Activated CD8-positive, alpha-beta memory T cell treated with anti-CD3 and anti-CD28 coated beads, Interleukin-2, amount 50 U/mL, for 24 hours (primary cell): ENCODE results near the gene CPHXL2.

Source experiments
- DNase-seq: peaks from one replicate; pipeline ENCODE4 v3.0.0-alpha.2; 2020; ENCODE audit errors: extremely low read depth

Gene CPHXL2

DNA sequence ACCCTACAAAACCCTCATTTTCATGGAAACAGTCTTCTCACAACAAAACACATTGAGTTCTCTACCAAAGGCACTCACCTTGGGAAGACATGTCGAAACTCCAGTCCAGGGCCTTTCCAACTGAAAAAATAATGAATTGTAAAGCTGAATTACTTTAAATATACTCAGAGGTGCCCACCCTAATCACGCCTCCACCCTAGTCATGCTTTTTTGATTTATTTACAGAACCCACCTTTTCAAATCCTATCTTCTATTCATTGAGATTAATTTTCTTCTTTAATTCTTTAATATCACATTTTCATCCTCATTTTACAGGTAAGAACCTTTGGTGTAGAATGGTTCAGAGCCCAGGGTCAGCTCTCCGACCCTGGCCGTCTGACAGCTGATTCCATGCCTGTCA is at the start of gene CPHXL2:
Gene CPHXL2, minus strand, starts transcription at position 101 of the 400 bp plus-strand sequence. Its CDS starts 10 bp downstream, at position 91.
- no peak for DNase-seq

DNA sequence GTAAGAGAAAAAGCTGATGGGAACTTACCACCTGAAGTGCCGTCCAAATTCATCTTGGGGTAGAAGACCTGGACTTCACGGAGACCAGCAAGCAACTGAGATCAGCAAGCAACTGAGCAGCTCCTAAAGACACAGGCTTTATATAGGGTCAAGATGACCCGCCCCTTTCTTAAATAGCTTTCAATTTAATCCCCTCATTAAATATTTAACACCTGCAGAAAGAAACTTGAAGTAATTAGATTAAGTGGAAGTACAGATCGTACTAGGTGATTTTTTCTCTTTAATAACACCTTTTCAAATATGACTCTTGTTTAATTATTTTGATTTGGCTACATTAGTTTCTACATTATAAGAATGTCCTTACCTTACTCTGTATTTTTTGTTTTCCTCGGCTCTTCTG is 49.6 kb upstream of the CPHXL2 start, which contains the start of gene CPHXL:
Gene CPHXL, minus strand, starts transcription at position 101 of the 400 bp plus-strand sequence. Its CDS starts 48 bp downstream, at position 53.
- no peak for DNase-seq

DNA sequence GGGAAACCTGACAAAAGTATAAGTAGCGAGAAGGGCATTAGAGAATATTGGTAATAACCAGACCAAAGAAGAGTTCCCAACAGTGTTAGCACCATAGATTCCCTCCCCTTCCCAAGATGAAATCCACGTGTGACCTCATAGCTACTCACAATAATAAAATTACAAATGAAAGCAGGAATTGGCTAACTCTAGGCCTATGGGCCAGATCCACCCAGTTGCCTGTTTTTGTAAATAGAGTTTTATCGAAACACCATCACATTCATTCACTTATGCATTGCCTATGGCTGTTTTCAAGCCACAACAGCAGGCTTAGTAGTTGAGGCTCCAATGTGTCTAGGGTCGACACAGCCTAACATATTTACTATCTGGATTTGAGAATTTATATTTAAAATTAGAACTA is 41.6 kb upstream of the CPHXL2 start:
- DNase-seq, result no peak

DNA sequence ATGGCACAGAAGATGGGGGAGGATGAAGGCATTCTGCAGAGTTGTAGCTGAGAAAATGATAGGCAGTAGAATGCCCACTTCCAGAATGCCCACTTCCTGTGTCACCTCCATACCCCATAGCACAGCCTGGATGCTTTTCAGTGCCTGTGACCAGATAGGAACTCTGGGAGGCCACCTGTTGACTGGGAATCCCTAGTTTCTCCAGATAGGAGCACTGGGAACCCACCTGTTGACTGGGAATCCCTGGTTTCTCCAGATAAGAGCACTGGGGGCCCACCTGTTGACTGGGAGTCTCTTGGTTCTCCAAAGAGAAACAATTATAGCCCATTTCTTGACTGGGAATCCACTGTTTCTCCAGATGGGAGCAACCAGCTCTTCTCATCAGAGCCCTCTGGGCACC is 37.9 kb upstream of the CPHXL2 start:
- no peak for DNase-seq

DNA sequence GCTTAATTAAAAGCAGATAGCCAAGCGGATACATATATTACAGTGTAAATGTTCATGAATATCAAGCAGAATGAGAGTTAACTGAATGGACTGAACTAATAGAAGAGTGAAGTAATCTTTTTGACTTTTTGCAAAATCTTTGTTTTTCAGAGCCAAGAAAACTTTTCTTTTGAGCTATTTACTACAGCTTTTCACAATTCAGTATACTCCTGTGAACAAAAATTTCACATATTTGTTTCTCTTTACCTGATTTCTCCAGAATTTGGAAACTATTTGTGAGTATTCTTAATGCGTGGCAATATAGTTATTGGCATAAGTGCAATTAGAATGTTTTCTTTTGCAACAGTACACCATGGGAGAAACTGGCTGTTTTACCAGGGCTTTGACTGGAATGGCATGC is 33.5 kb upstream of the CPHXL2 start:
- no peak for DNase-seq

DNA sequence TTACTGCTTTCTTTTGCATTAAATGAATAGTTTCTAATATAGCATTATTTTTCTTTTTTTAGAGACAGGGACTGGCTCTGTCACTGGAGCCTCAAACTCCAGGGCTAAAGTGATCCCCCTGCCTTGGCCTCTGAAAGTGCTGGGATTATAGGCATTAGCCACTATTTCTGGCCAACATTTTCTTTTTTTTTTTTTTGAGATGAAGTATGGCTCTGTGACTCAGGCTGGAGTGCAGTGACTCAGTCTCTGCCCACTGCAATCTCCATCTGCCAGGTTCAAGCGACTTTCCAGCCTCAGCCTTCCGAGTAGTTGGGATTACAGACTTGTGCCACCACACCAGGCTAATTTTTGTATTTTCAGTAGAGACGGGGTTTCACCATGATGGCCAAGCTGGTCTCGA is 26.5 kb upstream of the CPHXL2 start:
- no peak for DNase-seq

DNA sequence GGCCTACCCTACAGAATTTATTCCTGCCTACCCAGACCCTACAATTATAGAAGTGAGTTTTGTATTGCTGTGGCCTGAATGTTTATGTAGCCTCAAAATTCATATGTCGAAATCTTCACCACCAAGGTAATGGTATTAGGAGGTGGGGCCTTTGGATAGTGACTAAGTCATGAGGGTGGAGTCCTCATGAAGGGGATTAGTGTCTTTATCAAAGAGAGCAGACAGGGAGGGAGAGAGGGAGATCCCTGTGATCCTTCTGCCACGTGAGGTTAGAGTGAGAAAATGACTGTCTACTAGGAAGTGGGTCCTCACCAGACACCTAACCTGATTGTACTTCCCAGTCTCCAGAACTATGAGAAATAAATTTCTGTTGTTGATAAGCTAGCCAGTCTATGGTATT is 25.4 kb upstream of the CPHXL2 start:
- DNase-seq, result no peak

DNA sequence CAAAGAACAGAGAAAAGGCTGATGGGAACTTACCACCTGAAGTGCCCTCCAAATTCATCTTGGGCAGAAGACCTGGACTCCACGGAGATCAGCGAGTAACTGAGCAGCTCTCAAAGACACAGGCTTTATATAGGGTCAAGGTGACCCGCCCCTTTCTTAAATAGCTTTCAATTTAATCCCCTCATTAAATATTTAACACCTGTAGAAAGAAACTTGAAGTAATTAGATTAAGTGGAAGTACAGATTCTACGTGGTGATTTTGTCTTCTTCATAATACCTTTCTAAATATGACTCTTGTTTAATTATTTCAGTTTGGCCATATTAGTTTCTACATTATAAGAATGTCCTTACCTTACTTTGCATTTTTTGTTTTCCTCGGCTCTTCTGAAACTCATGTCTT is 24.6 kb upstream of the CPHXL2 start, which contains the start of gene DUXB:
Gene DUXB, minus strand, starts transcription at position 101 of the 400 bp plus-strand sequence. Its CDS starts 43 bp downstream, at position 58.
- no peak for DNase-seq

DNA sequence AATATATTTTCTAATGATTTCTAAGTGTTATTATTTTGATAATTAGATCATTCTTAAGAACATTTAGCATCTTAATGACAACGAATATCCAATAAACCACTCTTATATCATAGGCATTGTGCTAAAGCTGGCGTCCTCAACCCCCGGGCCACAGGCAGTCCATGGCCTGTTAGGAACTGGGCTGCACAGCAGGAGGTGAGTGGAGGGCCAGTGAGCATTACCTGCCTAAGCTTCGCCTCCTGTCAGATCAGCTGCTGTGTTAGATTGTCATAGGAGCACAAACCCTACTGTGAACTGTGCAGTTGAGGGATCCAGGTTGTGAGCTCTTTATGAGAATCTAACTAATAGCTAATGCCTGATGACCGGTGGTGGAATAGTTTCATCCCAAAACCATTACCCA is 20.8 kb upstream of the CPHXL2 start:
- no peak for DNase-seq

DNA sequence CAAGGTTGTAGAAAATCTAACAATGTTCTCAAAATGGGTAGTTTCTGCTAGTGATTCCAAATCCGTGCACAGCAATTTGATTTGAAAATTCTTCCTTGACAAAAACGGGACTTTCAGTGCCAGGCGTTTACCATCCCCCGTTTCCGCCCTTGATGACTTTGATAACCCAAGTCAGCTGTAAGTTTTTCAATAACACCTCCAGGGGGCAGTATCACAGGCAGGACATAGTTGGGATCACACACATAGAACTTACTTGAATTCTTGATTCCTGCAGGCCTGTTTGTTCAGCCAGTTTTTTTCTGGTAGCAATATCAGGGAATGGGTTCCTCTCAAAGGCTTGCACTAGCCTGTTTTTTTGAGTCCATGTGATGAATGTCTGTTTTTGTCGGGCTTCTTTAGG is 18.9 kb upstream of the CPHXL2 start:
- DNase-seq, result no peak

DNA sequence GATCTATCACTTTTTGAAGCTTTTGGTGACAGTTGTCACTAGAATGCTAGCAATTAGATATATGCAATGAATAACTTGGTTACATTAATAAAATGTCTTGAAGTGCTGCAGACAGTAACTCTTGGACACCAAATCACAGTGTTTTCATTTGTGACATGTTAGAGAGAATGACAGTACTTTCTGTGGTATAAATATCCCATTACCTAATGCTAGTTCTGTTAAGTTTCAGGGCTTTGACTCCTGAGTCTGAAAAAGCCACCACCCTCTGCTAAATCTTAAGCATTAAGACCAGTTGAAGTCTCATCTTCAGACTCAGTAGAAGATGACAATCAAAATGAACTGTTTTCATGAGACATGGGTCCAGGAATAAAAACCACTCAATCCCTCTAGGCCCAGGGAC is 10.6 kb upstream of the CPHXL2 start:
- DNase-seq, result no peak

DNA sequence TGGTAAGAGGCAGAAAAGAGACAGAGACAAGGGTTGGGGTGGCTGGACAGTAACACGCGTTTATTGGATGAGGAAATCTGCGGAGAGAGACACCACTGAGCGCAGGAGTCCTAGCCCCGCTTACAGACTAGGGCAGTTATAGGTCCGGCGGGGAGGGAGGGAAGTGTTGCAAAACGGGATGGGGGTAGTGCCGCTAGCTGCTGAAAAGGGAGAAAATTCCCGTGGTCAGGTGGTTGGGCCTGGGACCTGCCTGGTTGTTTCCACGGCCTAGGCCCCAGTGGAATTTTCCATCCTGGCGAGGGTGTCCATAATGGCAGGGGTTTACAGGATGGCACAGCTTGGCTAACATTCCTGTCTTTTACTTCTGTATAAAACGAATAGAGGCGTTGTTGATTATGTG is 5.5 kb upstream of the CPHXL2 start:
- no peak for DNase-seq

DNA sequence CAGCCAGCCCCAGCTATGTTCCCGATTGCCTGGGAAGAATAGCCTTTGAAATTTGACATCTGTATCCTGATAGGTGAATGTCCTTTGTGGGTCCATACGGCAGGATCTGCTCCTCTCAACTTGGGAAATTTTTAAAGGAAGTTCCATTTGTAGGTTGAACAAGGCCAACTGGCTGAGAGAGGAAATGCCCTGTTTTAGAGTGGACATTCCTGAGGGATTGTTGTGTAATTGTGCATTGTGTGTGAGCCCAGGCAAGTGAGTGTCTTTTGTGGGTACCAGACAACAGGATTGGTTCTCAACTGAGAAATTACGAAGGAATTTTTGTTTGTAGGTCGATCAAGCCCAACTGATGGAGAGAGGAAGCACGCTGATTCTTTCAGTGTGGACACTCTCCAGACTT is 2.6 kb upstream of the CPHXL2 start:
- DNase-seq, result no peak

DNA sequence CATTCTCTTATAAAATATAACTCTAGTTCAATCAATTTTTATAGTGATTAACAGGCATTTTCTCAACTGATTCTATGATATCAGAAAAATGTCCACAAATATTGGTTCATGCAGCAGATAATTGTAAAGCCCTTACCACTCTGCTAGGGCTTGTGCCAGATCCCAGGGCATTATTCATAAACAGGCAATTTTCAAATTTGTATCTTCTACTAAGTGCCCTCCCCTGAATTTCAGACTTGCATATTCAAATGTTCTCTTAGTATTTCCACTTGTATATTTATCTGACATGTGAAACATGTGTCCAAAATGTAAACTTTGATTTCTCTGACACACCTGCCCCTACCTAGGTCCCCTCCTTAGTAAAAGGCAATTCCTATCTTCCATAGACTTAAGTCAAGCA is 9.3 kb downstream of the CPHXL2 start:
- no peak for DNase-seq

DNA sequence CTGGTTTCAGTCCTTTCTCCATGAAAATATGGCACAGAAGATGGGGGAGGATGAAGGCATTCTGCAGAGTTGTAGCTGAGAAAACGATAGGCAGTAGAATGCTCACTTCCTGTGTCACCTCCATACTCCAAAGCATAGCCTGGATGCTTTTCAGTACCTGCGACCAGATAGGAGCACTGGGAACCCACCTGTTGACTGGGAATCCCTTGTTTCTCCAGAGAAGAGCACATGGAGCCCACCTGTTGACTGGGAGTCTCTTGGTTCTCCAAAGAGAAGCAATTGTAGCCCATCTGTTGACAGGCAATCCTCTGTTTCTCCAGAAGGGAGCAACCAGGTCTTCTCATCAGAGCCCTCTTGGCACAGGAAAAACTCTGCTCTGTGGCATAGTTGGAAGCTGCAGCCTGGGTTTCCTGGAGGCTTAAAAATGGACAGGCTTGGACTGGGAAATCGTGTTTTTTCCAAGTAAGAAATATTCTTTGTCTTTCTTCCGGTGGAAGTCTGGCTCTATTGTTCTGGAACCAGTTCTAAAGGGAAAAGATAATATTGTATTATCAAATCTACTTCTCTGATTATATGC is 16.0 kb downstream of the CPHXL2 start:
- DNase-seq, result no peak

DNA sequence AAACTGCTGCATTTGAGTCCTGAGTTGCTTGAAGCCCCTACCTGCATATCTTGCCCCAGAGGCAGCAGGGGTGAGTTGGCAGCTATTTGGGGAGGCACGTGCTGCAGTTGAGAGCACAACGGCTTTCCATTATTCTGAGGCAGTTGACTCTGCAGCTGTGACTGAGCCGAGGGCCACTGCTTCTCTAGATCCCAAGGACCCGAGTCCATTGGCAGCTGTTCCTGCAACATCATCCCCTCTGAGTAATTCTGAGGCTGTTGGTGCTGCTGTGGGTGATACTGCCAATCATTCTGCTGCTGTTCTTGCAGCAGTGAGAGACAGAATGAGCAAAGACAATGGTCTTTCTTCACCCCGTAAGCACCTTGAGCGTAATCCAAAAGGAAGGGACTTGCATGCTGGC is 16.5 kb downstream of the CPHXL2 start:
- no peak for DNase-seq

DNA sequence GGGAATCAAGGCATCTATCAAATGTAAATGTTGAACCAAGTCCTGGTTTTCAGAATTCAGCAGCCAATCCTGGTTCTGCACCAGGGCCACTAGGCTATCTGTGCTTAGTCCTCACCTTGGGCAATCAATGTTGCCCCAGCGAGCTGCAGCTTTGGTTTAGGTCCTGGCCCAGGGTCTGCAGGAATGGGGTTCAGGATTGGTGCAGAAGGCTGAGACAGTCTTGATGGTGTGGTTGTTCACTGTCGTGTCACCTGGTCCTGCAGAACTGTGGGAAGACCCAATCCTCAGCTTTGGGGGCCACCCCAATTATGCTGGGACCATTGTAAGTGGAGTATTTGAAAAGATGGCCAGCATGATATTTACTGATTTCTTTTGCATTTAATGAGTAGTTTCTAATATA is 18.6 kb downstream of the CPHXL2 start:
- DNase-seq, result no peak

DNA sequence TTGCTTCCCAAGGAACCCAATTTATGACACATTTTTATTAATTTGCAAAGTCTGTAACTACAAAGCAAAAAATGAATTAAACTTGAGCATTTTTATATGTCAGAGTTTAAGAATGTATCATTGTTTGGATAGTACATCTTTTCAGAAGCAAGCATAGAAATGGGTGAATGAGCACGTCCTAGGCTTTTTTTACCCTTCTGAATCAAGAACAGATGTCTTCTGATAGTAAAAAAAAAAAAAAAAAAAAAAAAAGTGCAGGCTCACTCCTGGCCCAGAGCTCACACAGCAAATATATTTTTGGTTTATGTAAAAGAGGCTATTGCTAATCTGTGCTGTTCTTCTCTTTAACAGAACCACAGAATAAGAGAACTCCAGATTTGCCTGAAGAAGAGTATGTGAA is 22.9 kb downstream of the CPHXL2 start:
- DNase-seq, result no peak

DNA sequence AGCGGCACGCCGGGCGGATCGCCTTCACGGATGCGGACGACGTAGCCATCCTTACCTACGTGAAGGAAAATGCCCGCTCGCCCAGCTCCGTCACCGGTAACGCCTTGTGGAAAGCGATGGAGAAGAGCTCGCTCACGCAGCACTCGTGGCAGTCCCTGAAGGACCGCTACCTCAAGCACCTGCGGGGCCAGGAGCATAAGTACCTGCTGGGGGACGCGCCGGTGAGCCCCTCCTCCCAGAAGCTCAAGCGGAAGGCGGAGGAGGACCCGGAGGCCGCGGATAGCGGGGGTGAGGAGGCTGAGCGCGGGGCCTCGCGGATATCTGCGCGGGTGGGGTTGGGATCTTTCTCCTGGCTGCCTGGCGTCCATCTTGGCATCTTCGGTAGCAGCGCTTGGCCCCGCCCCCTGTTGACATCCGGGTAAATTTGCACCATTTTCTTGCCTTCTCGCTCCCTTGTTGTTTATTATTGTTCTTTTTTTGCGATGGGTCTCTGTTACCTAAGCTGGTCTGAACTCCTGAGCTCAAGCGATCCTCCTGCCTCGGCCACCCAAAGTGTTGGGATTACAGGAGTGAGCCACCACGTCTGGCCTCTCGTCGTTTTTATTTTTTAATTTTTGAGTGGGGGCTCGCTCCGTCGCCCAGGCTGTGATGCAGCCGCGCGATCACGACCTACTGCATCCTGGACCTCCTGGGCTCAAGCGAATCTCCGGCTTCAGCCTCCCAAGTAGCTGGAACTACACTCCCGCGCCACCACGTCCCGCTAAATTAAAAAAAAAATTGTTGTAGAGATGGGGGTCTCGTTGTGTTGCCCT is 28.3 kb downstream of the CPHXL2 start:
- DNase-seq, result peak; percentile 67

DNA sequence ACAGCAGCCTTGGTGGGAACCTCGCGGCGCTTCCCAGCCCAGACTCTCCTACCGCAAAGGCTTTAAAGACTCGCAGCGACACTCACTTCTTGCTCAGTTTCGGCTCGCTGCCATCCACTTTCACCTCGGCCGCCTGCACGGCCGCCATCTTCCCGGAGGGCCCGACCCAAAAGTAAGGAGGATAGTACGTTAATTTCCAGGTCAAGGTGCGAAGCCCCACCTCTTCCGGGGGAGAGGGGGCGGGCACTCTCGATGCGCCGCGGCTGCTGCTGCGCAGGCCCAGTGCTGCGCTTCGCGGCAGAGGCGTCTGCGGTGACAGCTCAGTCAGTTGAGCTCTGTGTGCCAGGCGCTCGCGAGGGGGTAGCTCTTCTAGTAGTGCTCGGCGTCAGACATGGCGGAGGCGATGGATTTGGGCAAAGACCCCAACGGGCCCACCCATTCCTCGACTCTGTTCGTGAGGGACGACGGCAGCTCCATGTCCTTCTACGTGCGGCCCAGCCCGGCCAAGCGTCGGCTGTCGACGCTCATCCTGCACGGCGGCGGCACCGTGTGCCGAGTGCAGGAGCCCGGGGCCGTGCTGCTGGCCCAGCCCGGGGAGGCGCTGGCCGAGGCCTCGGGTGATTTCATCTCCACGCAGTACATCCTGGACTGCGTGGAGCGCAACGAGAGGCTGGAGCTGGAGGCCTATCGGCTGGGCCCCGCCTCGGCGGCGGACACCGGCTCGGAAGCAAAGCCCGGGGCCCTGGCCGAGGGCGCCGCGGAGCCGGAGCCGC is 29.1 kb downstream of the CPHXL2 start, which contains the start of the genes KARS1 and TERF2IP:
Gene KARS1, minus strand, starts transcription at position 174 of the 773 bp plus-strand sequence. Its CDS starts 26 bp downstream, at position 148.
Gene TERF2IP, plus strand, starts transcription at position 282 of the 773 bp plus-strand sequence. Its CDS starts 110 bp downstream, at position 392.
- peak; percentile 83 for DNase-seq

DNA sequence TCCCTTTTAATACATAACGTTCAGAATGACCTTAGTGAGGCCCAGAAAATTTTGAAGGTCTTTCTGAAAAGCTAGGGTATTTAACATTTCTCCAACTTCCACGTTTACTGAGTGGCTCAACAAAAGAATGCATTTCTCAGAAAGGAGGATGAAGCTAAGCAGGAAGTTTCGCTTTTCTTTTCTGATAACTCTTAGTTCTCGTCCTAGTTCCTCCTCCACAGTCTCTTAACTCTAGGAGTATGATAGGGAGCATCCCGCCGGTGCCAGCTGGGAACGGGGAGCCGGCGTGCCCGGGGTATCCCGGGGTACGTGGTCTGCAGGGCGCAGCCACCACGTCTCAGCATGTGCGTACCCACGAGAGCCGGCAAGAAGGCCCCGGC is 29.7 kb downstream of the CPHXL2 start:
- no peak for DNase-seq

DNA sequence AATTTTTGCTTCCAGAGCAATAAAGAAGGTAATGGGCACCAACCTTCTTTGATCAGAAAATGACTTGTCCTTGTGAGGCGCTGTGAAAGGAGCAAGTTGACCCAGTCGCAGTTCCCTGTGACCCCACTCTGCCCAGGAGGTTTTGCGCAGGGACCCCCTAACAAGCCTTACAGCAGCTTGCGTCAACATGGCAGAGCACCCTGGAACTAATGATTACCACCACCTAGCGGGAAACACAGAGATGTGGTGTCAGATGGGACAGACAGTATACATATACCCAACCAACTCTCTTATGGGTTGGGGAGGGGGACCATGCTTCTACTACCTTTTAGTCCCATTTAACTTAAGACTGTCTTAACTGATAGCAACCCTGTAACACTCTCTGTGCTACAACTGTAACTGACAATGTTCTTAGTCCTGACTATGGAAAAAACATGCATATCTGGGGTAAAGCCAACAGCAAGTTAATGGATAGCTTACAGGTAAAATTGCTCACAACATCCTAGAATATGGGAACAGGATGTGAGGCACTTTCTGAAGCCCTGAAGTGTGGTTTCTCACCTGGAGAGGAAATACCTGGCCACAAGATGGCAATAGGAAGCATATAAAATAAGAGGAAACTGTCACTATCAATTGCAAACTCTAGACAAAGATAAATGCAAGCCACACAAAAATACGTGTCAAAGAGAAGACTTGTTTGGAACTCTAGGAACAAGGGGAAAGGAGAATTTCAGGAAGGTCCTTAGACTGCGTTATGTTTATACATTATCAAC is 32.4 kb downstream of the CPHXL2 start:
- DNase-seq, result no peak
